Skeletal muscle cell (primary cell): Measurements from ENCODE around the gene USP1.

Experiments
- DNase-seq: peaks from one replicate; pipeline ENCODE4 v3.0.0-alpha.2; 2010; ENCODE audit warnings: low read depth
- H3K4me3 ChIP-seq: 2 replicates; pipeline ENCODE4 v1.5.1; 2011; ENCODE audit warnings: low read depth, mild to moderate bottlenecking, control low read depth, low read length, moderate library complexity

Gene USP1

DNA sequence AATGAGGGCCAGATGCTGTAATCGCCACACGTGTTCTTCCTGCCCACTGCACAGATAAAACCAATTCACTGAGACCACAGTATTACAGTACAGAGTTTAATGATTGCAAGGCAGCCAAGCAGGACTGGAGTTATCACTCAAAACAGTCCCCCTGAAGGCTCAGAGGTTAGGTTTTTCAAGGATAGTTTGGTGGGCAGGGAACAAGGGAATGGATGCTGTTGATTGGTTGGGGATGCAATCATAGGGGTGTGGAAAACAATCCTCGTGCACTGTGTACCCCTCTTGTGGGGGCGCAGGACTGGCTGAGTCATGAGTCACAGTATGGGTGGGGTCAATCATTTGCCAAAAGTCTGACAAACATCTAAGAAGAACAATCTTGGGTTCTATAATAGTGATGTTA lies 12.4 kb upstream of the USP1 start:
- DNase-seq, result no peak
- no peak overlapping the region for H3K4me3 ChIP-seq

DNA sequence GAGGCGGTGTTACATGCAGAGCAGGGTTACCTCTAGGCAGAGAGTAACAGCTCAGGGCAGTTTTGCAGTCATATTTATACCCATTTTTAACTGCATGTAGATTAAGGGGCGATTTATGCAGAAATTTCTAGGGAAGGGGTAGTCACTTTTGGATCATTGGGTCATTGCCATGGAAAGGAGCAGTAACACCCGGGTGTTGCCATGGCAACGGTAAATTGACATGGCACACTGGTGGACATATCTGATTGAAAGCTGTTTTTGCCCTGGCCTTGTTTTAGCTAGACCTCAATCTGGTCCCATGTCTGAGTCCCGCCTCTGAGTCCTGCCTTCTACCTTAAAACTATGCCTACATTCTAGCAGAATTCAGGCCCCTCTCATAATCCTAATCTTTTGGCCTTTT lies 11.8 kb upstream of the USP1 start:
- no peak for DNase-seq
- H3K4me3 ChIP-seq, result no peak overlapping the region

DNA sequence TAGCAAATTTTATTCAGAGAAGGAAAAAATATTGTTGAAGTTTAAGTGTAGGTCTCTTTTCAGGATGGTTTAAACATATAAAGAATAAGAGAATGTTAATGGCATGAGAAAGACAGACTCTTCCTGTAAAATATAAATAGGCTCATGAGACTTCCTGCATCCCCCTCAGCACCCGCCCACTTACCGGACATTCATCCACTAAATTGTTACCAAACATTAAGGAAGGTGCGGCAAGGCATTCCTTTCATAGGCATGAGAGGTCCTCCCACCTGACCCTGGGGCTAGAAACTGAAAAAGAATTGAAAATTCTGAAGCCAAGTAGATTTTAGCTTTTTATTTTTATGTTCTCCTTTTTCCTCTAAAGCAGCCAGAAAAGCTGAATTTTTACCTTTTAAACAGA lies 10.6 kb upstream of the USP1 start:
- H3K4me3 ChIP-seq, result no peak overlapping the region
- DNase-seq, result no peak

- no peak for DNase-seq
- H3K4me3 ChIP-seq, result no peak overlapping the region
Measured at GRCh38 chr1:62426794-62427193, 10.1 kb upstream of the USP1 start.

GRCh38 chr1:62428351-62428750 lies 8.5 kb upstream of the USP1 start:
- DNase-seq, result no peak
- H3K4me3 ChIP-seq, result no peak overlapping the region

DNA sequence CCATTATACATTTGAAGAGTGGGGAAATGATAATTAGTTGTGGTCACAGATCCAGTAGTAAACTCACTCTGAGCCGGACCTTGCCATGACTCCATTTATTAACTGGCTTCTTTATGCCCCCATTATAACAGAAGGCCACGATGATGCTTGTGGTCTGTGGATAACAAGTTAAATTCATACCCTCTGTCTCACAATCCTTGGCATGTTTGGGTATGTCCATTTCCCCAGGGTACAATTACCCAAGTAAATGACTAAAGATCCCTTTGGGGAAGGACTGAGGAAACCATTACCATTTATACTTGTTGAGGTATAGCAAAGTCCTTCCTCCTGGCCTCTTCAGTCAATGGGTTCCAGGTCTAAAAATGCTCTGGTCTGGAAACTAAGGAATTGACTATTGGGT lies 7.3 kb upstream of the USP1 start:
- DNase-seq, result no peak

GRCh38 chr1:62433861-62434617 lies 2.8 kb upstream of the USP1 start:
- DNase-seq, result no peak
- H3K4me3 ChIP-seq, result no peak overlapping the region

More for the DNA sequence above, 7.3 kb upstream of the USP1 start:
- H3K4me3 ChIP-seq, result no peak overlapping the region

GRCh38 chr1:62434618-62435001 lies 2.2 kb upstream of the USP1 start:
- DNase-seq, result no peak
- H3K4me3 ChIP-seq, result no peak overlapping the region

DNA sequence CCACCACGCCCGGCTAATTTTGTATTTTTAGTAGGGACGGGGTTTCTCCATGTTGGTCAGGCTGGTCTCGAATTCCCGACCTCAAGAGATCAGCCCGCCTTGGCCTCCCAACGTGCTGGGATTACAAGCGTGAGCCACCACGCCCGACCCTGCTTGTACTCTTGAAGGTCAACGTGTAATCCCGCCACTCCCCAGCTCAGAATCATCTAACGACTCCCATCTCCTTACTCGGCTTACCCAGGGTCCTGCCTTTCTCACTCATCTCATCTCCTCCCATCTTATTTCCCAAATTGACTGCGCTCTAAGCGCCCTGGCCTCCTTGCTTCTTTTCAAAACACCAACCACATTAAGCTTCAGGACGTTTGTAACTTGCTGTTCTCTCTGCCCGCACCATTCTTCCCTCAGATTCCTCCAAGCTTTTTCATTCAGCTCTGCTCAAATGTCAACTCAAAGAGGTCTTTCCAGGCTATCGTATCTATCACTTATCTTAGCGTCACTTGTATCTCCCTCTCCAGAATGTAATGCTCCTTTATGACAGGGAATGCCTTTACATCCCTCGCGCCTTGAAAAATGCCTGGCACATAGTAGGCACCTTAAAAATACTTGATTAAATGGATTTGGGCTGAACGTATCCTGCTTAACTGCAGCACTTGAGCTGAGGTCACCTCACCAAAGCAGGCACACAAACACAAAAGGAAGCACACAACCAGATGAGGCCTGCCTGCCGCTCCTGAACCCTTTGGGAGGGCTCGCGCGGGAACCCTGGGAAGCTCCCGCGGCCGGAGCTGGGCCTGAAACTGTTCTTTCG lies 1.4 kb upstream of the USP1 start:
- DNase-seq, result no peak

GRCh38 chr1:62436039-62436465 lies 797 bp upstream of the USP1 start:
- no peak for DNase-seq
- H3K4me3 ChIP-seq, result peak overlapping the region; percentile 95

More for the DNA sequence above, 1.4 kb upstream of the USP1 start:
- H3K4me3 ChIP-seq, result peak overlapping the region; percentile 95

- DNase-seq, result no peak
- H3K4me3 ChIP-seq, result peak overlapping the region; percentile 95
Measured at GRCh38 chr1:62437273-62437940, 558 bp downstream of the USP1 start.

GRCh38 chr1:62438163-62438562 lies 1.3 kb downstream of the USP1 start:
- peak overlapping the region; percentile 95 for H3K4me3 ChIP-seq
- DNase-seq, result no peak

- no peak for DNase-seq
- H3K4me3 ChIP-seq, result no peak overlapping the region
Measured at GRCh38 chr1:62439652-62440371, 3.0 kb downstream of the USP1 start.

DNA sequence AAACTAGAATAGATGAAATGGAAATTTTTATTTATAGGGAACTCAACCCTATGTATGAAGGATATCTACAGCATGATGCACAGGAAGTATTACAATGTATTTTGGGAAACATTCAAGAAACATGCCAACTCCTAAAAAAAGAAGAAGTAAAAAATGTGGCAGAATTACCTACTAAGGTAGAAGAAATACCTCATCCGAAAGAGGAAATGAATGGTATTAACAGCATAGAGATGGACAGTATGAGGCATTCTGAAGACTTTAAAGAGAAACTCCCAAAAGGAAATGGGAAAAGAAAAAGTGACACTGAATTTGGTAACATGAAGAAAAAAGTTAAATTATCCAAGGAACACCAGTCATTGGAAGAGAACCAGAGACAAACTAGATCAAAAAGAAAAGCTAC lies 7.9 kb downstream of the USP1 start:
- H3K4me3 ChIP-seq, result no peak overlapping the region
- no peak for DNase-seq

GRCh38 chr1:62448221-62448933 lies 11.5 kb downstream of the USP1 start:
- H3K4me3 ChIP-seq, result no peak overlapping the region
- no peak for DNase-seq

DNA sequence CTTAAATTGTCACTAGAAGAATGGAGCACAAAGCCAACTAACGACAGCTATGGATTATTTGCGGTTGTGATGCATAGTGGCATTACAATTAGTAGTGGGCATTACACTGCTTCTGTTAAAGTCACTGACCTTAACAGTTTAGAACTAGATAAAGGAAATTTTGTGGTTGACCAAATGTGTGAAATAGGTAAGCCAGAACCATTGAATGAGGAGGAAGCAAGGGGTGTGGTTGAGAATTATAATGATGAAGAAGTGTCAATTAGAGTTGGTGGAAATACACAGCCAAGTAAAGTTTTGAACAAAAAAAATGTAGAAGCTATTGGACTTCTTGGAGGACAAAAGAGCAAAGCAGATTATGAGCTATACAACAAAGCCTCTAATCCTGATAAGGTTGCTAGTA lies 13.5 kb downstream of the USP1 start:
- H3K4me3 ChIP-seq, result no peak overlapping the region
- DNase-seq, result no peak

- no peak overlapping the region for H3K4me3 ChIP-seq
- no peak for DNase-seq
Measured at GRCh38 chr1:62452951-62453350, 16.1 kb downstream of the USP1 start.

- DNase-seq, result no peak
- H3K4me3 ChIP-seq, result no peak overlapping the region
Measured at GRCh38 chr1:62457955-62458354, 21.1 kb downstream of the USP1 start.

GRCh38 chr1:62462370-62462769 lies 25.5 kb downstream of the USP1 start:
- no peak overlapping the region for H3K4me3 ChIP-seq
- DNase-seq, result no peak
